GM19438 (cell line): ENCODE measurements around the gene KIRREL2.
"Not testable (repeated sequence)": the region's sequence is repeated elsewhere in the genome, so short reads cannot be mapped to it uniquely, and the experiment has no call there.

Experiments used
- ATAC-seq: cut with Tn5 transposase; IDR thresholded peaks from one replicate; pipeline ENCODE4 v1.9.1; 2021; ENCODE audit warnings: low read depth; ENCODE audit not compliant: unreplicated experiment

The KIRREL2 gene

GRCh38 chr19:35895911-35896642, 39.4 kb downstream of the KIRREL2 start:
- ATAC-seq, result no peak

- ATAC-seq, result no peak
Measured at GRCh38 chr19:35896643-35897040, 39.9 kb downstream of the KIRREL2 start.

- ATAC-seq, result no peak
Measured at GRCh38 chr19:35897706-35898451, 41.2 kb downstream of the KIRREL2 start.

GRCh38 chr19:35898499-35898809, 41.7 kb downstream of the KIRREL2 start:
- no peak for ATAC-seq

- peak; percentile 44 for ATAC-seq
Measured at GRCh38 chr19:35899547-35900214, 43.0 kb downstream of the KIRREL2 start.

- no peak for ATAC-seq
Measured at GRCh38 chr19:35901055-35901644, 44.4 kb downstream of the KIRREL2 start.

- ATAC-seq, result no peak
Measured at GRCh38 chr19:35901854-35902661, 45.3 kb downstream of the KIRREL2 start, which contains the start of gene HCST. Gene HCST (plus strand): TSS chr19:35902529. CDS start chr19:35902594, 65 bp downstream.

GRCh38 chr19:35902870-35903475, 46.3 kb downstream of the KIRREL2 start:
- no peak for ATAC-seq

- peak; percentile 39 for ATAC-seq
Measured at GRCh38 chr19:35903550-35904179, 47.0 kb downstream of the KIRREL2 start.

- ATAC-seq, result no peak
Measured at GRCh38 chr19:35904311-35905068, 47.8 kb downstream of the KIRREL2 start.

GRCh38 chr19:35905178-35905727, 48.5 kb downstream of the KIRREL2 start:
- ATAC-seq, result no peak

- no peak for ATAC-seq
Measured at GRCh38 chr19:35907377-35907745, 50.6 kb downstream of the KIRREL2 start.

- no peak for ATAC-seq
Measured at GRCh38 chr19:35908010-35908441, 51.3 kb downstream of the KIRREL2 start, which contains the start of gene TYROBP. Gene TYROBP (minus strand): TSS chr19:35908295. CDS start chr19:35908228, 67 bp downstream.

GRCh38 chr19:35908973-35909683, 52.4 kb downstream of the KIRREL2 start:
- peak; percentile 52 for ATAC-seq

- no peak for ATAC-seq
Measured at GRCh38 chr19:35909684-35910035, 52.9 kb downstream of the KIRREL2 start.

GRCh38 chr19:35910355-35910754, 53.6 kb downstream of the KIRREL2 start:
- ATAC-seq, result not testable (repeated sequence)

- no peak for ATAC-seq
Measured at GRCh38 chr19:35911173-35911572, 54.5 kb downstream of the KIRREL2 start.

GRCh38 chr19:35911790-35912189, 55.1 kb downstream of the KIRREL2 start:
- ATAC-seq, result no peak
